ENCODE measurements around the gene PDCD1.

DNA sequence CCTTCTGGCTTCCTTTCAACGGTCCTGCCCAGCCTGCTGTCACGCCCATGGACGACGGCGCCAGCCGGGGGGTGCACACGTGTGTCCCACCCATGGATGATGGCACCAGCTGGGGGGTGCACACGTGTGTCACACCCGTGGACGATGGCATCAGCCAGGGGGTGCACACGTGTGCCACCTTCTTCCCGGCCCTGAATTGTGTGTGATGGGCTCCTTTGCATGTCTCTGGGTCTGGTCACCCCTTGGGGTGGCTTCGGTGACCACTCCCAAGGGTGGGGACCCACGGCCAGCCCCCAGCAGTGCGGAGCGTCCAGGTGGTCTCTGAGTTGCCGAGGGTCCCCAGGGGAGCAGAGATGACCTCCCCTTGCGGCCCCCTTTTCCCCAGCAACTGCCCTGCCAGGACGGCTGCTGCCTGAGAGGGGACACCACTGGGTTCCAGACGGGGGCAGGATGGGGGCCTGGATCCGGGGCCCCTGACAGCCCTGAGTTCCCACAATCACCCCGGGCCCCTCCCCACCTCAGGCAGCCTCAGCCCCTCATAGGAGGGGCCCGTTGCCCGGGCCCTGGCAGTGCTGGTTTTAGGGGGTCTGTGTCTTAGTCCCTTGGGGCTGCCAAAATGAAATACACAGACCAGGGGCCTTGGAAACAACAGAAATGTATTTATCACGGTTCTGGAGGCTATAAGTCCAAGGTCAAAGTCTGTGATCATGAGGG lies 40.3 kb downstream of the PDCD1 start:
- no peak for TF ChIP-seq POLR2A (IDR thresholded peaks at IDR 0.05)
- TF ChIP-seq EP300 (IDR thresholded peaks at IDR 0.05), result no peak
- TF ChIP-seq, protein P1, sequence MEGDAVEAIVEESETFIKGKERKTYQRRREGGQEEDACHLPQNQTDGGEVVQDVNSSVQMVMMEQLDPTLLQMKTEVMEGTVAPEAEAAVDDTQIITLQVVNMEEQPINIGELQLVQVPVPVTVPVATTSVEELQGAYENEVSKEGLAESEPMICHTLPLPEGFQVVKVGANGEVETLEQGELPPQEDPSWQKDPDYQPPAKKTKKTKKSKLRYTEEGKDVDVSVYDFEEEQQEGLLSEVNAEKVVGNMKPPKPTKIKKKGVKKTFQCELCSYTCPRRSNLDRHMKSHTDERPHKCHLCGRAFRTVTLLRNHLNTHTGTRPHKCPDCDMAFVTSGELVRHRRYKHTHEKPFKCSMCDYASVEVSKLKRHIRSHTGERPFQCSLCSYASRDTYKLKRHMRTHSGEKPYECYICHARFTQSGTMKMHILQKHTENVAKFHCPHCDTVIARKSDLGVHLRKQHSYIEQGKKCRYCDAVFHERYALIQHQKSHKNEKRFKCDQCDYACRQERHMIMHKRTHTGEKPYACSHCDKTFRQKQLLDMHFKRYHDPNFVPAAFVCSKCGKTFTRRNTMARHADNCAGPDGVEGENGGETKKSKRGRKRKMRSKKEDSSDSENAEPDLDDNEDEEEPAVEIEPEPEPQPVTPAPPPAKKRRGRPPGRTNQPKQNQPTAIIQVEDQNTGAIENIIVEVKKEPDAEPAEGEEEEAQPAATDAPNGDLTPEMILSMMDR (IDR thresholded peaks at IDR 0.05), result no peak

Data from ovary (tissue), 3 donors.